Stimulated activated CD4-positive, alpha-beta T cell treated with anti-CD3 and anti-CD28 coated beads, Interleukin-4, amount 100 ng/mL, for 24 hours (primary cell): ENCODE data around the gene RECQL5.

Experiments
- DNase-seq: peaks from one replicate; pipeline ENCODE4 v3.0.0-alpha.2; 2020

The RECQL5 gene

DNA sequence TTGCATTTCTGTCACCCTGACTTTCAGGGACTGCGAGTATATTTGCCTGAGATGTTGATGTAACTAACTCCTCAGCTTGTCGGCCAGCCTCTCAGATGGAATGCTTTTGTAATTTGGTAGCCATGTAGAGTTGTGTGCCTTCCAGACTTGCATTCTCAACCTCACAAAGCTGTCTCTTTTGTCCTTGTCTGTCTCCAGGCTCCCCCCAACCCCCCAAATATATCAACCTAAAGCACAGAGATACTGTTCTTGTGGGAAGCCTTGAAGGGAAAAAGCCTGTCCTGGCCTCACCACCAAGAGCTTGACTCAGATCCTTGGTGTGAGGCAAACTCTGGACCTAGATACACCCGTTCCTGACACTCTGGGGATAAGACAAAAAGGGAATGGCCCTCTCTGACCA lies 18.5 kb upstream of the RECQL5 start:
- DNase-seq, result no peak

DNA sequence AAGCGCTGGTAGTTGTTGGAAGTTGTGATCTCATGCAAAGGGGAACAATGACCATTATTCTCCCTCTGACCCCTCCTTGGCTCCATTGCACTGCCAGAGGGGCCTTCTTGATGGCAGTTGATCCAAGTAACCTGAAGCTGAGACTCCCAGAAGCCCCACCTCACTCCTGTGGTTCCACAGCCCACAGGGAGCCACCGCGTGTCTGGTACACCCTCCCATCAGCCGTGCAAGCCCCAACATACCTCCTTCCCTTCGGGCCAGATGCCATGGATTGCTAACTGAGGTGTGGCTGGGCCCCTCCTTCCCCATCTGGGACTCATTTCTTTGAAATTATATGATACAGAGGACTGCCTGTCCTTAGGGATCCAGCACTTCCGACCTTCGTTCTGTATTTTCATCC lies 18.0 kb upstream of the RECQL5 start:
- no peak for DNase-seq

DNA sequence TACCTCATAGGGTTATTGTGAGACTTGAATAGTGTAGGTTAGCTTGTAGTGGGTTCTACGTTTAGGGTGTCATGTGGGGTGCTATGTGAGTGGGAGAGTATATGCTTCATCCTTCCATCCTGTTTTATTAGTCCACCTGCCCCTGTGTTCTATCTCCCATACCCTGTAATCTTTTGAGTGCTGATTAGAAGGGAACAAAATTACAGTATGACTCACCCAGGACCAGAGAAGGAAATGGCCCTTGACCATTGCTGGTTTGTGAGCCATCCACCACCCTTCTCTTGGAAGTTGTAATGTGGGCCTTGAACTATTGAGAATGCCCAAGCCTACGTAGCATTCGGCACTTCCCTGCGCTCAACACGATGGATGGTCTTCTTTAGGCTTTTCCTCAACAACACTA lies 17.3 kb upstream of the RECQL5 start:
- DNase-seq, result no peak

DNA sequence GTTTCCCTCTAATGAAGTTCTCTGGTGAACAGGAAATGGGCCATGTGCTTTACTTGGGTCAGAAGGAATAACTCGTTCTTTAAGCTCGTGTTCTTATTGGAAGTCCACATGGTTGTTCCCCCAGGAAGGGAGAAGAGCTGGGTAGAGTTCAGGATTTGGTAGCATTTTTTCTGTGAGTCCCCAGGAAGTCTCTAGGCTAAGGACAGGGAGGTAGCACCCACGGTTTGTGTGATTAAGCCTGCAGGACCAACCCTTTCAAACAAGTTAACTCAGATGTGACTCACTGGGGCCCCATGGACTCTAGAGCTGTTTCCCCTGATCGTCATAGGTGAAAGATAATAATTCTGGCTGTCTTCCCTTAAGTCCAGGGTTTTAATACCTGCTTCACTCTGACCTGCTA lies 16.6 kb upstream of the RECQL5 start:
- DNase-seq, result no peak

DNA sequence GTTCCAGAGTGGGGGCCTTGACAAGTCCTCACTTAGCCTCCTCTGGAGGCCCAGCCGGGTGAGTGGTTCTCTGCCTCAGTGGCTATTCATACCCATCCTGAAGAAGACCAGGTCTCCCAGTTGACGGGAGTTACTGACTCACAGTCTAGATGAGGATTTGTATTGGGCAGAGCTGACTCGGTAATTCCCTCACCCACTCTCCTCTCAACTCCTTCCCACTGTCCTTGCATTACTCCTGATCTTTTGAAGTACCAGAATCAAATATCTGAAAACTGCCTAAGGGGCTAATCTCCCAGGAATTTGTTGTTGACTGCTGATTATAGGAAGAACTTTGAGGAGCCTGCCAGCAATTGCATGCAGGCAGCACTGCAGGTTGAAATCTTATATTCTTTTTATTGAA lies 14.3 kb upstream of the RECQL5 start:
- no peak for DNase-seq

DNA sequence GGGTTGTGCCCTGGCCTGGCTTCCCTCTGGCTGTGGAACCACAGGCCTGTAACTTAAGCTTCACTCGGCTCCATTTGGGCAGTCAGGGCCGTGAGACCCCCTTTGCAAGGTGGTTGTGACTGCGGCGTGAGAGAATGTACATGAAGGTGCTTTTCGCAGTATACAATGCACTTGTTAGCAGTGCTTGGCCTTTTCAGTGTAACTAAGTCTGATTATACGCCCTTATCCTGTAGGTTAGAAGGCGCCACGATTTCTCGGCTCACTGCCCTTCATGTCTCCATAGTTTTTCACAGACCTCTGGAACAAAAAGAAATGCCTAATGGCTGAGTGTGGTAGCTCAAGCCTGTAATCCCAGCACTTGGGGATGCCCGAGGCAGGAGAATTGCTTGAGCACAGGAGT lies 13.5 kb upstream of the RECQL5 start:
- DNase-seq, result no peak

DNA sequence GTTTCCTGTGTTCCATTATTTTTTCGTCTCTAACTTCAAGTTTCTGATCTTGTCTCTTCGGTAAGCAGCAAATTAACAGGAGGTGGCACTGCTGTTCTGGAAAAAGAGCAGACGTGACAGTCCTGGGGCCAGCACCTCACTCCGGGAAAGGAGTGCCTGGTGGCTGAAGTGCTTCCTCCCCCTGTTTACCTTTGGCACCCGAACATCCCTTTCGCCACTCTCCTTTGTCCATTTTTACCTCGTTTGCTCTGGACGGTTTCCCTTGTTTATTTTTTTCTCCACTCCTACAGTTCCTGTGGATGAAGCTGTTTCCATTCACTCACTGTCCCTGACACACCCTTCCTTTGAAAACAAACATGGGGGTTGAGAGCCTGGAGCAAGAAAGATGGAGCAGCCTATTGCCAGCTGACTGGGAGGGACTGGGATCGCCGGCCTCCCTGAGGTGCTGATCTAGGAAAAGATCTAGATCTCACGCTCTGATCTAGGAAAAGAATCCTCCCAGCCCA lies 12.8 kb upstream of the RECQL5 start:
- no peak for DNase-seq

DNA sequence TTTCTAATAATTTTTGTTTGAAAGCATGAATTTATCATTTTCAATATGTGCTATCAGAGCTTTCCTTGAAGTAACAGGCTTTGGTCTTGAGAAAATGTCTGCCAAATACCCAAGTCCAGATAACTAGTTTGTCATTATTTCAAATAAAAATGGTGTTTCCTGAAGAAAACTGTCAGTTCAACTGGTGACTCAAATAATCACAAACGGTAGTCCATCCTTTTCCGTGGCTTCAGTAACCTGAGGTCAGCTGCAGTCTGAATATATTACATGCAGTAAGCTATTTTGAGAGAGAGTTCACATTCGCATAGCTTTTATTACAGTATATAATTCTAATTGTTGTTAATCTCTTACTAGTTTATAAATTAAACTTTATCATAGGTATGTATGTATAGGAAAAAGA lies 9.5 kb upstream of the RECQL5 start:
- no peak for DNase-seq

DNA sequence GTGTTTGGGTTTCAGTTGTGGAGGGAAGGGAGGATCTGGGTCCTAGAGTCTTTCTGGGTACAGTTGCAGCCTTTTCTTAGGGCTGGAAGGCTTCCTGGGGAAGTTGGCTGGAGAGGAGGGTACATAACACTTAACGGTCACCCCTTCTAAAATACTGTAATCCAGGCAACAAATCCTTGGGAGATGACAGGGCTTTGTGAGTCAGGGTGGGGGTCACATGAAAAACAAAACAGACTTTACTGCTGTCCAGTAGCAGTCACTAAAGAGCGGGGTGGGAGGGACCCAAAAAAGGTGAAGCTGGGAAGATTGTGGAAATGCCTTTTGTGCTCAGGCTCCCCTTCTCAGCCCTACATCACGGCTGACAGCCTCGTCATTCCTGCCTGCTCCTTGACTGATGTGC lies 6.5 kb upstream of the RECQL5 start:
- DNase-seq, result no peak

DNA sequence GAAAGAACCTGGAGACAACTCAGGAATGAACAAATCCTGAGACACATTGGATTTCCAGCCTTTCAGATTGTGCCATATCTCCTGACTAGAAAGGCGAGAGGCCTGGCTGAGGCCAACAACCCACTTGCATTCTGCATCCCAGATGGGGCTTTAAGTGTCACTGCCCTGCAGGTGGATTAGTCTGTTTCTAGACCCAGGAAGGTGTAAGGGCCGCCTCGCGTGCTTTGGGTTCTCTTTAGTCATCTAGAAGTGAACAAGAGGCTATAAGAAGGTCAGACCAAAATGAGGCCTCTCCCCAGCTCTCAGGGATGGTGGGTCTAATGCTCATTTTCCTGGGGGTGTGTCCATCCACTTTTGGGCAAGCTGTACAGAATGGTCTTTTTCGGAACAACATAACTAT lies 5.1 kb upstream of the RECQL5 start:
- no peak for DNase-seq

DNA sequence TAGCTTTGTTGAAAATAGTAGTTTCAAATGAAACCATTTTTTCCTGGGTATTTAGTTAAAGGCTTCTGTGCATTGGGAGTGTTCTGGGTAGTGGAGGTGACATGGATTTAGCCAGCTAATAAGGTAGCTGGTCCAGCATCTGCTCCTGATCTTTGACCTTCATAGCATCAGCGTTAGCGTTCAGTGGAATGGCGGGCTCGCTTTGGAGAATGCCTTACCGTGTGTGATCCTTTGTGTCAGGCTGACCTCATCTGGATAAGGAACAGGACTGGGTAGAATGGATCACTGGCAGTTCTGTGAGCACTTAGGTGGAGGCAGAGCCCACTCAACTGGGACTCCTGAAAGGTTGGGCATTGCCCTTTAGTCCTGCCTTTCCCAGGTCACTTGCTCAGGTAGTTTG lies 3.9 kb upstream of the RECQL5 start:
- DNase-seq, result no peak

DNA sequence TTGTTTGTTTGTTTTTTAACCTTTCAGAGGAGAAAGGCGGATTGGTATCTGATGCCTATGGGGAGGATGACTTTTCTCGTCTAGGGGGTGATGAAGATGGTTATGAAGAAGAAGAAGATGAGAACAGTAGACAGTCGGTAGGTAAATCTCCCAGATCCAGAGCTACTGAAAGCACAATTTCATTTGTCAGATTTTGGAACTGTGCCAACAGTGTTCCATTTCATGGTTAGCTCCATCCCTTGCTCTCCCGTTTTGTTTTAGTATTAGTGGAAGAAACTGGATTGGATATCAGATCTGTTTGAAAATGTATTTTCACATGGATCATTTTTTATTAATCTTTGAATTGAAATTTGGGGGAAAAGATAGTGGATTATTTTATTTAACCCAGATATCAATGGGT lies 1.5 kb upstream of the RECQL5 start:
- no peak for DNase-seq

DNA sequence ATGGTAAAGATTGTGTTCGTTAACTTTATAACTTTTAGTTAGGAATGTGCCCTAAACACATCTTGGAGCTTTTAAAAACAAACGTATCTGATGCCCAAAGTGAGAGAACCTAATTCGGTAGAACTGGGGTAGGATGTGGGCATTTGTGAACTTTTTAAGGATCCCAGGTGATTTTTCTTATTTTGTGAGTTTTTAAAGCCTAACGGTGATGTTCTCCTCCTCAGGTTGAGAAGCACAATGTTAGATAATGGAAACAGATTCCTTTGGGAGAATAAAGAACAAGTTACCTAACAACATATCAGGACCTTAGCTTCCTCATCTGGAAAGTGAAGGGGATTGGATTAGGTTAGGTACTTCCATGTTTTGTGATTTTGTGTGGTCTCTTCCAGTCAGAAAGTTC lies 871 bp upstream of the RECQL5 start:
- no peak for DNase-seq

DNA sequence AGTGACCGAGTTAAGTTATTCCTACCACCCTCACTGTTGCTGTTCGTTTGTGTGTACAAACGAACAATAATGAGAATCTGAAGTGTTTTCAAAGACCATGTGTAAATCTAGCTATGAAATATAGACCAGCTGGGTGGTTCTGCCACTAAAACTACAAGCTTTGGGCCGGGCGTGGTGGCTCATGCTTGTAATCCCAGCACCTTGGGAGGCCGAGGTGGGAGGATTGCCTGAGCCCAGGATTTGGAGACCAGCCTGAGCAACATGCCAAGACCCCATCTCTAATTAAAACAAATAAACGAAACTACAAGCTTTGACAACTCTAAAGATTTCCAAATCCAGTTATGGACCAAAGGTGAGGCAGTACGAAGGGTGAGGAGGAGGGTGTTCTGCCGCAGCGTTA lies 973 bp downstream of the RECQL5 start:
- DNase-seq, result no peak

DNA sequence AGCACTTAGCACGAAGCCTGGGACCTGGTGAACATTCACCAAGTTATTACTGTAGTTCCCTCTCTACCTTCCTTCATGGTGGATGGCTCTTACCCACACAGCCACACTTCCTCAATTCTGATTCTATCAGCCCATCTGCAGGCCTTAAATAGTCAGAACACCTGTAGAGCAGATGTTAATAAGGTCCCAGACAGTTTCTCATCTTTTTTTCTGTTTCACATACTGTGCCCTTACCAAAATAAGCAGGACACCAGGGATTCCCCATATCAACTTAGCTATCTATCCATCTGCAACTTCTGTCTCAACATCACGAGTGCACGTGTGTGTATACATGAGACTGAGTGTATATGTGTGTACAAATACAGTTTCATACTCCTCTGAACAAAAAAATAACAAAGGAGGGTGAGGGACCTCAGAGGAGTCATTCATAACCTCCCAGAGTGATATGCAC lies 2.8 kb downstream of the RECQL5 start:
- no peak for DNase-seq

DNA sequence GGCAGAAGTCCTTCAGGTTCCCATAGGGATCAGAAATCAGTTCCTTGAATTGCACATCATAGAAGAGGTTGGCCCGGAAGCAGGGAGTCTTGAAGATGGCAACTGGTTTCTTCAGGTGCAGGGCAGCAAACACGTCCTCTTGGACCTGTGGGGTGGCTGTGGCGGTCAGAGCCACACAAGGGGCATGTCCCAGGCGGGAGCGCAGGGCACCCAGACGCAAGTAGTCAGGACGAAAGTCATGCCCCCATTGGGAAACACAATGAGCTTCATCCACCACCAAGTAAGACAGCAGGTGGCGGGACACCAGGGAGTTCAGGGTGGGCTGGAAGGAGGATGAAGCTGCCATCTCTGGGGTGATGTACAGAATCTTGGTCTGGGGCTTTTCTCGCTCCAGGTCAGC lies 4.4 kb downstream of the RECQL5 start:
- DNase-seq, result no peak

DNA sequence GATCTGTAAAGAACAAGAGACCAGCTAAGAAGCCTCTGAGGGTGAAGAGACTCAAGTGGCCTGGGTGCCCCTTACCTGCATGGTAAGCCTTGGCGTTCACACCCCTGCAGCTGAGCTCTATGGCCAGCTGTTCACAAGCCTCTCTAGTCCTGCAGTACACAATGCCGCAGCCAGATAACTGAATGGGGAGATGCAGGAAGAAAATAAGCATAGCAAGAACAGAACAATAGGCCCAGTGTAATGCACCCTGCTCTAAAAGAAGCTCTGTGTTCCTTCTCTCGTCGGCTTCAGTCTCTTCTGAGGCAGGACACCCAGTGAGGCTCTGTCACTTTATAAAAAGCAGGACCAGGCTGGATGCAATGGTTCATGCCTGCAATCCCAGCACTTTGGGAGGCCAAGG lies 5.4 kb downstream of the RECQL5 start:
- no peak for DNase-seq

DNA sequence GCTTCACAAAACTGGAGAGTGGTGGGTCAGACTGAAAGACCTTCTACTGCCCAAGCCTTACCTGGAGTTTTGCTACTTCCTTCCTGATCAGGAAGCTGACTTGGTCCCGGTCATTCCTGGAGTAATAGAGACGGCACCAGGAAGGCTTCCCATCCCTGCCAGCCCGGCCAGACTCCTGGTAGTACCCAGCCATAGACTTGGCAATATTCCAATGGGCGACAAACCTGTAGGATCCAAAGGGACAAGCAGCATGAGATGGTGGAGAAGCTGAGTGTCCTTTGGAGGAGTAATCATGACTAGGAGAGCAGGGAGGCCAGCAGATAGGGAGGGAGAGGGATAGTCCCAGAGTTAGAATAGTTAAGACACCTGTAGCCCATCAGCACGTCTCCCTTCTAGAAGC lies 8.7 kb downstream of the RECQL5 start:
- no peak for DNase-seq

DNA sequence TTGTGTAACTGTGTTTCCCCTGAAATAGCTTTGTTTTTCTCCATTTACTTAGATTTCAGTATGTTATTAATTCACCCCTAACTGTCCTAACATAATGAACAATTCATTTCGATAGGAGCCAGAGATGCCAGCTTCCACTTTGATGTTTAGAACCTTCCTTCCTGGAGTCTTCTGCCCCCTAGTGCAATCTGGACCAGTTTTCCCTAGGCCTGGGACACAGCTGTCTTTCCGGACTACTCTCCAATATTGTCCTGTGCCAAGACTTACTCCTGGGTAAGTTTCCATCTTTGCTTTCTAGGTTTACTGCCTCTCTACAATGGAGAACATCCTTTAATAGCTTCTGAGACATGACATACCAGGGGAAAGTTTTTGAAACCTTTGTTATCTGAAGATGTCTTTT lies 12.8 kb downstream of the RECQL5 start:
- no peak for DNase-seq

DNA sequence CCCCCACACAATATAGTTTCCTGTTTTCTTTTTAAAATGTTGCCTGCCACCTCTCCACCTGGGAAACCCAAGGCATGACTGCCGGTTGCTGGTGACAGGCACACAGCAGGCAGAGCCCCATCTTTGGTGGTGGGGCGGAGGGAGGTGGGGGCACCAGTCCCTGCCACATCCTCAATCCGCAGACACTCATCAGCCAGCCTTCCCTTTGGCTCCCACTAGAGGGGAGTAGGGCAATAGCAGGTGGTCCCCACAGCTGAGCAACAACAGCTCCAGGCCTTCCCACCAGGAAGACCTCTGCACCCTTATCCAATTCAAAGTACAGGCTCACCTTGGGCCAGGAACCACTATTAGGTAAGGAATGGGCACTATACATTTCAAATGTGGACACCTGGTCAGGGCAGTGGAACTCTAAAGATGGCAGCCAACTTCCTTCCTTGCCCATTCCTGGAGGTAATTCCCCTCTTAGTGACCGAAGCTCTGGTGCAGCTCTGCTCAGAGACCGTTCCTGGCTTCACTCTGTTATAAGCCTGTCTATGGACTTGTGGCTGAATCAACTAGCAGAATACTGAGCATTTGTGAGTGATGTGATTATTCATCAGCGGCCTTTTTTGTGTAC lies 13.9 kb downstream of the RECQL5 start:
- peak; percentile 8 for DNase-seq

DNA sequence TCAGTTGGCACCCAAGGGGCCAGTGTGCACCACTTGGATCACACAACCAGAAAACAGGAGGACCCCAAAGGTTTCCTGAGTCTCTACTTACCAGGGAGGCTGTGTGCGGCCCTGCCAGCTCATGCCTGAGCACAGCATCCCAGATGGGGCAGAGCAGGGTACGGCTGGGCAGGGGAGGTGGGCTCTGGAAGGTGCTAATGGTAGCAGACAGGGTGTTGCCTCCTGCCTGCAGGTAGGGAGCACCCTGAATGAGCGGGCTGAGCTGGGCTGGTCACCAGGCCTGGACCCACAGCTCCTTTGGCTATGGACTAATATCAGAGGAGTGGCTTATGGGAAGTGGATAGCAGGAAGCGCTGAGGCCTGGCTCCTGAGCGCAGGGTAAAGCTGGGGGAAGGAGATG lies 14.6 kb downstream of the RECQL5 start:
- no peak for DNase-seq

DNA sequence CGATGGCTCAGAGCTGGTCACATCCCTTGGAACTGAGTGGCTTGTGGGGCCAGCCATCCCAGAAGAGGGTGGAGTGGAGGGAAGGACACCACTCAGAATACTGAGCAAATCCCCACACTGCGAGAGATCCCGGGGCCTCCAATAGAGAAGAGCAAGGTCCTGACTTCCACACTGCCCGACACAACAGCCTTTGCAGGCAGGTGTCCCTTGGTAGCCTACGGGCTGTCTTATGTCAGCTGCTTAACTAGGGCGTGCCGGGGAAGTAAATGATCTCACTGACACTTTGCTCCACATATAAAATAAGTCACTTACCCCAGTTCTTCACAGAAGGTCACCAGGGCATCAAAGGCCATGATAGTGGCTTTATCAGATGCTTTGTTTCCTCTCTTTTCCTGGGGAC lies 16.1 kb downstream of the RECQL5 start:
- DNase-seq, result no peak

DNA sequence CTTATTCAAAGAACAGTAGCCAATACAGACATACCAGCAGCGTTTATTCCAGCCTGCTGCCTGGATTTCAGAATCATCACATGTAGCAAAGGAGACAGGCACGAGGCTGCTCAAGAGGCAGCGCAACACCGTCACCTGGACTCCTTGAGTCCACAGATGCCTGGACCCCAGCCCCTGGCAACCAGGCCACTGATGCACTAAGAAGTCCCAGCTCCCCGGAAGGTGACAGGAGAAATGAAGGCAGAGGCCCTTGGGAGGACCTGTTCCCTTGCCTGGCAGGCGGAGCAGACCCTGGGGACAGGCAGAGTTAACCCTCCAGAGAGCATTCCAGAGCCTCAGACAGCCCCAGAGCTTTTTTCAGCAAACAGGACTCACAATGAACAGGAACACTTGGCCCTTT lies 17.3 kb downstream of the RECQL5 start:
- no peak for DNase-seq

DNA sequence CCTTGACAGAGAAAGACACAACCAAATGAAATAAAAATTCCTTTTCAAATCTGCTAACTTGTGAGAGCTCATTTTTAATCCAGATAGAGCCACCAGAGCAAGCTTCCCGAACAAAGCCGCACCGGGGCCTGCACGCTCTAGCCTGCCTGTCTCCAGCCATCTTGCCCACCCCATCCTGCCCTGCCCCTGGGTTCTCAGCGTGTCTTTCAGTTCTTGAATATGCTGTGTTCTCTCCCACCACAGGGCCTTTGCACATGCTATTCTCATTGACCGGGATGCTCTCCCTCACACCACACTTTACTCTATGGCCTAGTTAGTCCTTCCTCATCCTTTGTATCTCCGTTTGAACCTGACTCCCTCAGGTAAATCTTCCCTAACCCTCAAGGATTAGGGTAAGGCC lies 19.0 kb downstream of the RECQL5 start:
- no peak for DNase-seq

DNA sequence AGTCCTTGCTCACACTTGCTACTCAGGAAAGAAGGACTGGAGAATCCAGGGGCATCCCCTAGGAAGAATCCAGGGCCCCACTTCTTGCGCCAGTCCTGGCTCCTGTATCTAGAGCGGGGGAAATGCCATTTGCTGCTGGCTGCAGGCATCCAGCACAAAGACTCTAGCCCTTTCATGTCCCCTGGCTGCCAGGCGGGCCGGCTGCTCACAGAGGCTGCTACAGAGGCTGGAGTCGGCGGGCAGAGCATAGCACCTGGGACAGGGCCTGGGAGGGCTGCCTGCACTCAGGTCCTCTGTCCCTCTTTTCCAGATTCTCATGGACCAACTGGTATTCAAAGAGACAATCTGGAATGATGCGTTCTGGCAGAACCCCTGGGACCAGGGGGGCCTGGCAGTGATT lies 19.9 kb downstream of the RECQL5 start:
- no peak for DNase-seq

DNA sequence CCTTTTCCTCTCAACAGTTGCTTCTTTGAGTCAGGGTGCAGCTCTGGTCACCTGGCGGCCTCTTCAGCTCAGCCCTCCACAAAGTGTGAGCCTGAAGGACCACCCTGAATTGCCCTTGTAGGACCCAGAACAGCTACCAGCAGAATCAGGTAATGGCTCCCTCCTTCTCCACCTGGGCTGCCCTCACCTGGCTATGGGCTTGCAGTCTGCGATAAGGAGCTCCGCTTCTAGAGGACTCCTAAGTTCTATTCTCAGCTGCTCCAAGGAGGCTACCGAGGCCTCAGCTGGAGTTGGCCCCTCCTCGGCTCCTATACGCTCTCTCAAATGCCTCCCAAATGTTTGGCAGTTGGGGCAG lies 20.3 kb downstream of the RECQL5 start:
- no peak for DNase-seq
